GM18951 (cell line): ENCODE results near the gene SLC25A43.
"Not testable (repeated sequence)": the region's sequence is repeated elsewhere in the genome, so short reads cannot be mapped to it uniquely, and the experiment has no call there.

ENCODE experiments used
- POLR2A ChIP-seq: IDR thresholded peaks from 4 replicates; pipeline ENCODE4 v1.6.1; 2011; ENCODE audit warnings: mild to moderate bottlenecking; ENCODE audit not compliant: insufficient read length, insufficient read depth; ENCODE audit errors: extremely low read depth
- in situ Hi-C: fragments of 300-500 bp; cut with MboI; formaldehyde crosslinking; loops from one replicate; pipeline ENCODE4 v1.12.0; 2022; ENCODE audit warnings: low sequenced_read_pairs, mixed read lengths, inconsistent platforms; ENCODE audit not compliant: unreplicated experiment

SLC25A43 gene

DNA sequence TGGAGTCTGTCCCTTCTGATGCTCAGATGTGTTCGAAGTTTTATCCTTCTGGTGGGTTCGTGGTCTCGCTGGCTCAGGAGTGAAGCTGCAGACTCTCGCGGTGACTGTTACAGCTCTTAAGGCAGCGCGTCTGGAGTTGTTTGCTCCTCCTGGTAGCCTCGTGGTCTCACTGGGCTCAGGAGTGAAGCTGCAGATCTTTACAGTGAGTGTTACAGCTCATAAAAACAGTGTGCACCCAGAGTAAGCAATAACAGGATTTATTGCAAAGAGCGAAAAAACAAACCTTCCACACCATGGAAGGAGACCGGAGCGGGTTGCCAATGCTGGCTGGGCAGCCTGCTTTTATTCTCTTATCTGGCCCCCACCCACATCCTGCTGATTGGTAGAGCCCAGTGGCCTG, 87.6 kb downstream of the SLC25A43 start:
- TF ChIP-seq POLR2A, result no peak

DNA sequence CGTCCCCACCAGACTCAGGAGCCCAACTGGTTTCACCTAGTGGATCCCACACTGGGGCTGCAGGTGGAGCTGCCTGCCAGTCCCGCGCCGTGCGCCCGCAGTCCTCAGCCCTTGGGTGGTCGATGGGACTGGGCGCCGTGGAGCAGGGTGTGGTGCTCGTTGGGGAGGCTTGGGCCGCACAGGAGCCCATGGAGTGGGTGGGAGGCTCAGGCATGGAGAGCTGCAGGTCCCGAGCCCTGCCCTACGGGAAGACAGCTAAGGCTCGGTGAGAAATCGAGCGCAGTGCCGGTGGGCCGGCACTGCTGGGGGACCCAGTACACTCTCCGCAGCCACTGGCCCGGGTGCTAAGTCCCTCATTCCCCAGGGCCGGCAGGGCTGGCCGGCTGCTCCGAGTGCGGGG, 88.6 kb downstream of the SLC25A43 start:
- in situ Hi-C loops, result not testable (repeated sequence)

More for the DNA sequence above, 87.6 kb downstream of the SLC25A43 start:
- in situ Hi-C loops, result no loop called here

- TF ChIP-seq POLR2A, result no peak
- in situ Hi-C loops, result no loop called here
Measured at GRCh38 chrX:119488749-119489148, 89.6 kb downstream of the SLC25A43 start.

DNA sequence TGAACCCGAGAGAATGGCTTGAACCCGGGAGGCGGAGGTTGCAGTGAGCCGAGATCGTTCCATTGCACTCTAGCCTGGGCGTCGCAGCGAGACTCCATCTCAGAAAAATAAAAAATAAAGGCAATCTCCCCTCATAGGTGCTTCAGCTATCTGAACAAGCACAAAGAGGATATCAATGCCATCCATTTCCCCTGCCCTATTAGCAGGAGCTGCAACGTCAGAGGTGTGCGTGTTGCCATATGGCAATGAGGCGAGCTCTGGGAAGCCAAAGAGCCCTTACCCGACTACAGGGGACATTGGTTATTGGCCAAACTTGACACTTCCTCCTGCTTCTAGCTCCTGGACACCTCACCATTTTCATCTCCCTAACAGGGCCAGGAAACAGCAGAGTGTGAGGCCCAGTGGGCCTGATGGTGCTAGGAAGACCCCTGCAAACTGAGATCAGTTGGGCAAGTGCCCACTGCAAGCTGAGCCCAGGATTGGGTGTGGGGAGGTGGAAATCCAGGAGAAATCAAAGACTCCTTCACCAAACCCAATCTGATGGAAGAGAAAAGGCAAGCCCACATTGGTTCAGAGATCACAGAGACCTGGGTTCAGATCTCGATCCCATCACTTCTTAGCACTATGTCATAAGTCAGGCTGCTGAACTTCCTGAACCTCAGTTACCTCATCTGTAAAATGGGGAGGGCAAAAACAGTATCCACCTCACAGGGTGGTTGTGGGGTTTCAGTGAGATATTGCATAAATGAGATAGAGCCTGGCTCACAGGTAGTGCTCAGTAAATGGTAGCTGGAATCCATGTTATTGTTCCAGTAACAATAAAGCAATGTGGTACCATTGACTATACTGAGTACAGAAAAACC, 90.3 kb downstream of the SLC25A43 start:
- in situ Hi-C loops, result no loop called here
- TF ChIP-seq POLR2A, result no peak

DNA sequence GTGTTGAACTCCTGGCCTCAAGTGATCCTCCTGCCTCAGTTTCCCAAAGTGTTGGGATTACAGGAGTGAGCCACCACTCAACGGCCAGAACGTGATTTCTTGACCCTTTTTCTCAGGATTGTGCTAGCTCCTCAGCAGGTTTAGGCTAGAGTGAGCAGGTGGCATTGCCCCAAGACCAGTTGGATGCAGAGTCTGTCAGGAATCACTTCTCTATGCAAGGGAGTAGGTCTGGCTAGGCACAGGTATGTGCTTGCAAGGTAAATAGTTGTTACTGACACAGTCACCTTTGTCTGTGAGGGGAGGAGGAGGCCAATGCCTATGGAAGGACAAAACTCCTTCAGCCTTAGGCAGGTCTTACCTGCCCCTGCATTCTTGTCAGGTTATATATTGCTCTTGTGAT, 93.3 kb downstream of the SLC25A43 start:
- no peak for TF ChIP-seq POLR2A
- in situ Hi-C loops, result no loop called here

DNA sequence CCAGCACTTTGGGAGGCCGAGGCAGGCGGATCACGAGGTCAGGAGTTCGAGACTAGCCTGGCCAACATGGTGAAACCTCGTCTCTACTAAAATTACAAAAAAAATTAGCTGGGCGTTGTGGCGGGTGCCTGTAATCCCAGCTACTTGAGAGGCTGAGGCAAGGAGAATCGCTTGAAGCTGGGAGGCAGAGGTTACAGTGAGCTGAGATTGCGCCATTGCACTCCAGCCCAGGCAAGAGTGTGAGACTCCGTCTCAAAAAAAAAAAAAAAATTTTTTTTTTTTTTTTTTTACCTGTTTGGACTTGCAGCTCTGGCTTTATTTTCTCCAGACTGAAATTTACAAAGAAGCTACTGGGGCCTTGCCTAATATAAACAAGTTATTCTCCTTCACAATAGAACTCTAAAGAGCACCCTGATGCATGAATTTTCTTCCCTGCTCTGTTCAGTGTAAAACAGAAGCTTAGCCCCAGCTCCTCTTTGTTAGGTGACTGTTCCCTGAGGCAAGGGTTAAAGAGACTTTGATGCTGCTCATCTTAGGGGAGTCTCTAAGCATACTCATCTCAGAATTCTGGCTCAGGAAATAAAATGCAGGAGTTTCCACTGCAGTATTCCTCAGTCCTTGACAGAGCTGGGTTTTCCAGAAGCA, 94.8 kb downstream of the SLC25A43 start:
- in situ Hi-C loops, result not testable (repeated sequence)

DNA sequence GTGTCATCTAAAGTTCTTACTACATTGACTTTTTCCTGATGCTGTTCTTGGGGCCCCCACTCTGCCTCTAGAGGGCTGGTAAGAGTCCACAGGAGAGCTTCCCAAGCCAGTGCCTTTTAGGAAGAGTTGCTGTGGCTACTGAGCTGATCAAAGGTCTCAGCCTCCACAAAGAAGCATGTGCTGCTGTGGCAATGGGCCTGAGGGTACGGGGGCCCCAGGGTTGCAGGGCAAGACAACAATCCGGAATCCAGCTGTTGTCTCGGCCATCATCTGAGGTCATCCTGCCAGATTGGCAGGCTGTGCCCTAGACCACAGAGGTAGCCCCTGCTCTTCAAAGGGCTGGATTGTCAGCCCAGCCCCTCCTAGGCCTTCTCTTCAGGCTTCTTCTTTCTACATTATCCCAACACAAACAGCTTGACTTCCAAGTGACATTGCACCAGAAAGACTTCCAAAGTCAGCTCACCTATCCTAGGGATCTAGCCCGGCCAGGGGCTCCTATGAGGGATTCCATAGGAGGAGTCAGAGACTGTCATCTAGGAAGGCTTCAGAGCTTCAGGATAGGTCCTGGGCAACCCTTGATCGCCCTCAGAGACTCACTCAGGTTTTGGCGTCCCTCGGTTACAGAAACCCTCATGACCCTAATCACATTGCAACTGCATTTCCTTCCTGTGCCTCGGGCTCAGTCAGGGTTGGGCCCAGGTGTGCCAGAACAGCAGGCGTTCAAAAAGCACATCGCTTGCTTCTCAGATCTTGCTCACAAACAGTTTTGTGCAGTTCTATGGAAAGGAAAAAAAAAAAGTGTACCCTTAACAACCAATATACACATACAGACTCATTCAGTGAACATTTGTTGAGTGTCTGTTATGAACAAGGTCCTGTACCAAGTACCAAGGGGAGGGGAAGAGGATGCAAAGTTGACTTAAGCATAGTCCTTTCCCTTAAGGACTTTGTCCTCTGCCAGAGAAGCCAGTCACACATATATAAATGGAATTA, 96.9 kb downstream of the SLC25A43 start:
- no peak for TF ChIP-seq POLR2A
- in situ Hi-C loops, result no loop called here

- in situ Hi-C loops, result no loop called here
- TF ChIP-seq POLR2A, result no peak
Measured at GRCh38 chrX:119497185-119497584, 98.0 kb downstream of the SLC25A43 start.

GRCh38 chrX:119500061-119500800, 101.1 kb downstream of the SLC25A43 start:
- in situ Hi-C loops, result loop anchor here (25.0 kb wide), 1 partner anchor 237 kb away; no protein-coding TSS in a partner anchor
- TF ChIP-seq POLR2A, result no peak

GRCh38 chrX:119501511-119502148, 102.5 kb downstream of the SLC25A43 start:
- TF ChIP-seq POLR2A, result no peak
- in situ Hi-C loops, result loop anchor here (25.0 kb wide), 1 partner anchor 236 kb away; no protein-coding TSS in a partner anchor

GRCh38 chrX:119502727-119503483, 103.8 kb downstream of the SLC25A43 start:
- TF ChIP-seq POLR2A, result no peak
- in situ Hi-C loops, result loop anchor here (25.0 kb wide), 1 partner anchor 234 kb away; no protein-coding TSS in a partner anchor
